MV-4-11 (cell line): ENCODE results near the gene ITGA5.

Experiments used
- DNase-seq: peaks from one replicate; lab custom pipeline; 2025; lab: John Stamatoyannopoulos, UW

ITGA5 gene

GRCh38 chr12:54352891-54353874 lies 65.9 kb downstream of the ITGA5 start:
- no peak for DNase-seq

- DNase-seq, result no peak
Measured at GRCh38 chr12:54352022-54352531, 67.0 kb downstream of the ITGA5 start.

GRCh38 chr12:54351341-54351740 lies 67.7 kb downstream of the ITGA5 start:
- DNase-seq, result no peak

GRCh38 chr12:54350743-54351142 lies 68.3 kb downstream of the ITGA5 start:
- DNase-seq, result no peak

- no peak for DNase-seq
Measured at GRCh38 chr12:54349679-54350078, 69.4 kb downstream of the ITGA5 start.

- no peak for DNase-seq
Measured at GRCh38 chr12:54349036-54349435, 70.0 kb downstream of the ITGA5 start.
